GM10266 (cell line): ENCODE data around the gene SPIRE1.

Source experiments
- DNase-seq: peaks from one replicate; pipeline ENCODE4 v3.0.0; 2012; ENCODE audit errors: extremely low spot score
- TF ChIP-seq, protein P1 (sequence below): IDR thresholded peaks from 2 replicates; pipeline ENCODE4 v1.5.1; 2012; ENCODE audit warnings: mild to moderate bottlenecking, low read depth; ENCODE audit not compliant: control insufficient read depth, insufficient read depth; ENCODE audit errors: missing control alignments

Gene SPIRE1

DNA sequence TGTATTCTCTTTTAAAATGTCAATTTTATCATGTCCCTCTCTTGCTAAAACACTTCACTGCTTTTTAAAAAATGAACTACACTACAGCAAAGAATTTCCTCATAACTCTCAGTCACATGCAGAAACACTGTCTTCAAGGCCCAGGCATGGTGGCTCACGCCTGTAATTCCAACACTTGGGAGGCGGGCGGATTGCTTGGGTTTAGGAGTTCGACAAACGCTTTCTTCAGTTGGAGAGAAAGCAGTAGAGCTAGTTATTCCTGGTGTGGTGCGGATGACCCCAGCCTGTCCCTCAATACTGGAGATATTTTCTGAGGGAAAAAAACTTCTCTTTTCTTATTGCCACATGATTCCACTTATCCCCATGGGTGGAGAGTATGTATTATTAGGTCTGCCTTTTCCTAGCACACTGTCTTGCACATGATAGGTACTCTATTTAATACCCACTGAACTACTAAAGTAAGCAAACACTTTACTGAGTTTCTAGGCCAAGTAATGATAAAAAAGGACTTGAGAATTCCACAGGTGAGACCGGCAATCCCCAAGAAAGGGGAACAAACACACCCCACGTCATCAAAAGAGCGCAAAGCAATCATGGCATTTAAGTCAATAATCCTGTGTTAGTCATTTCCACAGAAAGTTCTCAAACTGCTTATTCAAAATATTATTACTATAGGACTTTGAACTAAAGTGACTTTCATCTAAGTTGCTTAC lies 77.1 kb downstream of the SPIRE1 start:
- TF ChIP-seq, protein P1, sequence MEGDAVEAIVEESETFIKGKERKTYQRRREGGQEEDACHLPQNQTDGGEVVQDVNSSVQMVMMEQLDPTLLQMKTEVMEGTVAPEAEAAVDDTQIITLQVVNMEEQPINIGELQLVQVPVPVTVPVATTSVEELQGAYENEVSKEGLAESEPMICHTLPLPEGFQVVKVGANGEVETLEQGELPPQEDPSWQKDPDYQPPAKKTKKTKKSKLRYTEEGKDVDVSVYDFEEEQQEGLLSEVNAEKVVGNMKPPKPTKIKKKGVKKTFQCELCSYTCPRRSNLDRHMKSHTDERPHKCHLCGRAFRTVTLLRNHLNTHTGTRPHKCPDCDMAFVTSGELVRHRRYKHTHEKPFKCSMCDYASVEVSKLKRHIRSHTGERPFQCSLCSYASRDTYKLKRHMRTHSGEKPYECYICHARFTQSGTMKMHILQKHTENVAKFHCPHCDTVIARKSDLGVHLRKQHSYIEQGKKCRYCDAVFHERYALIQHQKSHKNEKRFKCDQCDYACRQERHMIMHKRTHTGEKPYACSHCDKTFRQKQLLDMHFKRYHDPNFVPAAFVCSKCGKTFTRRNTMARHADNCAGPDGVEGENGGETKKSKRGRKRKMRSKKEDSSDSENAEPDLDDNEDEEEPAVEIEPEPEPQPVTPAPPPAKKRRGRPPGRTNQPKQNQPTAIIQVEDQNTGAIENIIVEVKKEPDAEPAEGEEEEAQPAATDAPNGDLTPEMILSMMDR, result no peak

DNA sequence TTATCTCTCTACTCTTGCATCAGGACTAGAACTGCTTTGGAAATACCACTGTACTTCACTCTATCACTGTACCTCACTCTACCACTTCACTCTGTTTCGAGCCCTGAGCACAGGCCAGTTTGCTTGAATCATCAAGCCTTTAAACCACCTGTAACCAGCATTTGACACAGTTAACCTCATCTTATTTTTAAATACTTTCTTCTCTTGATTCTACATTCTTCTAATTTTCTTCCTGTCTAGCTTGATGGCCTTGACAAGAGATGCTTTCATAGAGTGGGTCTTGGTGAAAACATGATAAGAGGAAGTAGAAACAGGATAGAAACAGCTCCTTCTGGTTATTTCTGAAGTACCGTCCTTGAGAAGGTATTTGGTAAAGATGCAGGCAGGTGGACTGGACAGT lies 78.1 kb downstream of the SPIRE1 start:
- TF ChIP-seq, protein P1, result no peak

More for the DNA sequence above, 77.1 kb downstream of the SPIRE1 start:
- no peak for DNase-seq

DNA sequence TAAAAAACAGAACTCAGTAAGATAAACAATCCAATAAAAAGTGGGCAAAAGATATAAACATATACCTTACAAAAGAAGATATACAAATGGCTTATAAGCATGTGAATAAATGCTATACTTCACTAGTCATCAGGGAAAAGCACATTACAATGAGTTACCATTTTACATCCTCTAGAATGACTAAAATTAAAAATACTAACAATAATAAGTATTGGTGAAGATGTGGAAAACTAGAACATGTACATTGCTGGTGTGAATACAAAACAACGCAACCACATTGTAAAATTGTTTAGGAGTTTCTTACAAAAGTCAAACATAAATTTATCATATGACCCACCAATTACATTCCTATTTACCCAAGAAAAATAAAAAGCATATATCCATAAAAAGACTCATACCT lies 80.1 kb downstream of the SPIRE1 start:
- TF ChIP-seq, protein P1, result no peak
- DNase-seq, result no peak

More for the DNA sequence above, 78.1 kb downstream of the SPIRE1 start:
- DNase-seq, result no peak

DNA sequence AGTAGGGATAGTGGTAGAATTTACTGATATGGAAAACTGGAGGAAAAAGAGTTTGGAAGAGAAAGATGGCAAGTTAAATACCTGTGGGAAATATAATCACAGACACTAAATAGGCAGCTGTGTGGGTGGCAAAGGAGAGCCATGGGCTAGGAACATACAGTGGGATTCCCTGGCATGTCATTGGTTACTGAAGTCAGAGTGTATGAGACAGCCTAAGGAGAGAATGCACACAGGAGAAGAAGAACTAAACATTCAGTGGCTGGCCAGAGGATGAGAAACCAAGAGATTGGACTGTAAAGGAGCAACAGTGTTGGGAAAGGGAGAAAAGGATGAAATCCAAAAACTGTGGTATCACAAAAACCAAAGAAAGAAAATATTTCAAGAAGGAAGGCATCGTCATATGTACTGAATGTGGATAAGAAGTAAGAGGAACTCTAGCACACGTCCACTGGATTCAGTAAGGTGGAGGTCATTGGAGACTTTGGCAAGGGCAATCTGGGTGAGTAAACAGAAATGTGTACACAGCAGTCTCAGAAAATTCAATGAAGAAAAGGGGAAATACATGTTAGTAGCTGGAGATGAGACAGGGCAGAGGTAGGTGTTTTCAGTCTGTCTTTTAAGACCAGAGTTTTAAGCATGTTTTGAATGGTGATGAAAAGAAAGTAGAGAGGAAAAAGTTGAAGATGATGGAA lies 83.3 kb downstream of the SPIRE1 start:
- TF ChIP-seq, protein P1, result no peak
- DNase-seq, result no peak

DNA sequence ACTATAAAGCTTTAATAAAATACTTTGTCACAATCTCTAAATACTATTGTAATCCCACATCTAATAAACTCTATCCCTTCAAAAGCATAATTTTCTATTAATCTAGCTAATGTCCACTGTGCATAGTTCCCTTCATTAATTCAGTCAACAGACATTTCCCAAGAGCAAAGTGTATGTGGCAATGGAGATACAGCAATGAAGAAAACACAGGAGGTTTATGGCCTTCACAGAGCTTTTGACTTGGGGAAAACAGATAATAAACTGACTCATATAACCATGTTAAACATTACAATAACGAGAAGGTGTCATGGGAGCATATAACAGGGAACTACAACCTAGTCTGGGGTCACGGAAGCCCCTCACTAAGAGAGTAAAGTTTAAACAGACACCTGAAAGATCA lies 86.3 kb downstream of the SPIRE1 start:
- TF ChIP-seq, protein P1, result no peak

DNA sequence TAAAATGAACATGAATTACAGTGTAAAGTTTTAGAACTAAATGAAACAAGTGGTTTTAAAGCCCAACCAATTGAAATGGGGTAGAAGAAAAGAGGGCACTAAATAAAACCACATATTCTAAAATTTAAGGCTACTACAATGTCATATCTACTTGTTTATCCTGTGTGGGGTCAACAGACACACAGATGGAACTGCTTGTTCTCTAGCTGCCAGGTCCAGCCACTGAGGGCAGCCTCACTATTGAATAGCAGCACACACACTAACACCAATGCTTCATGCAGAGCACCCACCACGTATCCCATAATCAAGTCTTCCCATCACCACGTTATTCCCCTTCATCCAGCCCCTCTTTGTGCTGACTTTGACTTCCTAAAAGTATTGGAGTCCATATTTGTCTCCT lies 88.1 kb downstream of the SPIRE1 start:
- TF ChIP-seq, protein P1, result no peak
- no peak for DNase-seq

More for the DNA sequence above, 86.3 kb downstream of the SPIRE1 start:
- DNase-seq, result no peak

DNA sequence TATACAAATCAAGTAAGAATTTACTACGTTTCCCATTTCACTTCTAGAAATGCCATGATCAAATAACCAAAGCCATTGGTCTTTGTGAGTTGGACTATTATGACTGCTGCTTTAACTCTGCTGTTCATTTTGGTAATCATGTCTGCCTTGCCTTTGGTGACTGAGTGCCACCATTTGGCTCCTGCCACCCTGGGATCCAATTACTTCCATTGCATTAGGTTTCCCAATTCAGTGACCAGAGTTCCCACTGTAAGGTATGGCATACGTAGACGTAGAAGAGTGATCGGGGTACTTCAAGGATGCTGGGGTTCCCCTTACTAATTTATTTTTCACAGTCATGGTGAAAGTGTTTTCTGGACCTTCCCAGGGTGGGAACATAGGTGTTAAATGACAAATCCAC lies 90.1 kb downstream of the SPIRE1 start:
- DNase-seq, result no peak
- TF ChIP-seq, protein P1, result no peak
